K562 (cell line): Measurements from ENCODE around the gene NUDT6. TPM values are rescaled to one million over a fixed set of nuclear protein-coding genes. Genes with fewer than 3 reads are reported as not detected.

Experiments used
- ATAC-seq: fragments of 200-7000 bp; cut with Tn5 transposase; 3 replicates; pipeline ENCODE4 v1.9.1; 2020; ENCODE audit warnings: moderate library complexity
- BruUV-seq: library from RNA; stranded (reverse); fragments of 400-500 nt; replicated peaks from 2 replicates; lab custom pipeline; 2021; lab: Mats Ljungman, UMichigan
- CTCF ChIA-PET: fragments of 300-600 bp; formaldehyde crosslinking; extraction: SDS; loops from one replicate; lab custom pipeline; 2021; ENCODE audit warnings: low intra/inter-chr PET ratio; lab: Yijun Ruan, JAX
- POLR2A ChIA-PET: fragments of 300-600, 350-650 bp; sonication (Branson Sonifier 250); formaldehyde crosslinking; extraction: SDS; loops from one replicate; lab custom pipeline; 2021; ENCODE audit warnings: antibody characterized with exemption, inconsistent platforms; lab: Yijun Ruan, JAX
- DNase-seq, 4 experiments: peaks; one replicate each; pipeline versions ENCODE4 v3.0.0 to v3.0.0-alpha.2; 2011 to 2018; ENCODE audit warnings: low spot score in 3 of 4, mixed read lengths in 3 of 4; ENCODE audit errors: extremely low read depth in 1 of 4
- FAIRE-seq: peaks from 2 replicates; lab custom pipeline; 2011; peaks lifted over from hg19 to GRCh38; lab: Jason Lieb, UNC
- H2AFZ ChIP-seq: 2 replicates; pipeline ENCODE4 v1.6.0; 2011; ENCODE audit warnings: low read depth, low read length, control low read depth, inconsistent platforms
- H3K27ac ChIP-seq: fragments of 200-600 bp; 3 replicates; pipeline ENCODE4 v1.8.0; 2011; ENCODE audit warnings: low read depth, mild to moderate bottlenecking, control low read depth, inconsistent platforms, low read length, moderate library complexity, mixed read lengths; ENCODE audit errors: extremely low read depth
- H3K27me3 ChIP-seq, 2 experiments: fragments of 300-600 bp in 1 of 2; 2 replicates in 1 of 2; 3 replicates in 1 of 2; pipeline versions ENCODE4 v1.6.0 to v1.8.0; 2011; ENCODE audit warnings: inconsistent platforms in 2 of 2, low read length in 2 of 2, mild to moderate bottlenecking in 1 of 2, mixed read lengths in 1 of 2, moderate library complexity in 1 of 2; ENCODE audit not compliant: control insufficient read depth in 2 of 2, insufficient read depth in 2 of 2
- H3K36me3 ChIP-seq: fragments of 300-600 bp; 3 replicates; pipeline ENCODE4 v1.8.0; 2011; ENCODE audit warnings: mild to moderate bottlenecking, low read length, inconsistent platforms; ENCODE audit not compliant: control insufficient read depth, insufficient read depth
- H3K4me1 ChIP-seq, 2 experiments: fragments of 200-600 bp in 1 of 2; replicated peaks in 1 of 2; 2 replicates in 1 of 2; 3 replicates in 1 of 2; pipeline versions ENCODE4 v1.5.1 to v1.8.0; 2011; ENCODE audit warnings: inconsistent platforms in 2 of 2, low read length in 2 of 2, mild to moderate bottlenecking in 1 of 2, mixed read lengths in 1 of 2, moderate library complexity in 1 of 2; ENCODE audit not compliant: control insufficient read depth in 2 of 2, insufficient read depth in 2 of 2
- H3K4me2 ChIP-seq: 2 replicates; pipeline ENCODE4 v1.6.1; 2011; ENCODE audit warnings: low read length, control low read depth, inconsistent platforms, mixed read lengths; ENCODE audit not compliant: insufficient read depth
- H3K4me3 ChIP-seq: fragments of 200-600 bp; sonication (generic), shearing (Covaris generic); 2 replicates; pipeline ENCODE4 v1.5.1; 2016; ENCODE audit warnings: control low read depth, inconsistent platforms
- H3K79me2 ChIP-seq: fragments of 200-600 bp; 3 replicates; pipeline ENCODE4 v1.8.0; 2011; ENCODE audit warnings: low read length, inconsistent platforms; ENCODE audit not compliant: control insufficient read depth, insufficient read depth
- H3K9ac ChIP-seq, 2 experiments: 2 replicates each; pipeline versions ENCODE4 v1.6.0 to v1.6.1; 2011; ENCODE audit warnings: low read depth in 2 of 2, low read length in 2 of 2, control low read depth in 1 of 2, inconsistent platforms in 1 of 2, mild to moderate bottlenecking in 1 of 2, mixed read lengths in 1 of 2; ENCODE audit not compliant: insufficient read depth in 1 of 2
- H3K9me1 ChIP-seq: one replicate; pipeline ENCODE4 v1.6.0; 2011; ENCODE audit warnings: inconsistent platforms, mild to moderate bottlenecking, low read length, moderate library complexity; ENCODE audit not compliant: control insufficient read depth, insufficient read depth
- H3K9me3 ChIP-seq: replicated peaks from 2 replicates; pipeline ENCODE4 v1.5.1; 2011; ENCODE audit warnings: low read depth, low read length, inconsistent platforms; ENCODE audit not compliant: control insufficient read depth, insufficient read depth
- H4K20me1 ChIP-seq: replicated peaks from 2 replicates; pipeline ENCODE4 v1.6.1; 2011; ENCODE audit warnings: low read length, inconsistent platforms, mixed read lengths; ENCODE audit not compliant: control insufficient read depth, insufficient read depth
- BRD4 ChIP-seq: fragments of 200-600 bp; sonication (generic); IDR thresholded peaks from 2 replicates; pipeline ENCODE4 v1.6.1; 2017; ENCODE audit warnings: inconsistent platforms
- CXXC5 ChIP-seq: fragments of 250-450 bp; sonication (Bioruptor Pico); IDR thresholded peaks from 2 replicates; pipeline ENCODE4 v1.8.0; 2022; ENCODE audit warnings: inconsistent platforms, mild to moderate bottlenecking, moderate library complexity
- DMBX1 ChIP-seq: fragments of 250-450 bp; sonication (Bioruptor Pico); IDR thresholded peaks from 2 replicates; pipeline ENCODE4 v1.8.0; 2022; ENCODE audit warnings: inconsistent platforms, mild to moderate bottlenecking, moderate library complexity, borderline replicate concordance
- MTA1 ChIP-seq: fragments of 450-650 bp; IDR thresholded peaks from 2 replicates; pipeline ENCODE4 v1.6.1; 2017; ENCODE audit warnings: borderline replicate concordance
- SIN3A ChIP-seq, 2 experiments: fragments of 150-350 bp in 1 of 2; IDR thresholded peaks; 2 replicates each; pipeline ENCODE4 v1.6.1; 2011 to 2016; ENCODE audit warnings: borderline replicate concordance in 2 of 2, low read depth in 2 of 2, low read length in 2 of 2, mild to moderate bottlenecking in 2 of 2, moderate library complexity in 2 of 2; ENCODE audit not compliant: control insufficient read depth in 1 of 2
- SMARCB1 ChIP-seq: IDR thresholded peaks from 2 replicates; pipeline ENCODE4 v1.6.1; 2011; ENCODE audit warnings: improper control_type of control experiment, low read depth; ENCODE audit not compliant: insufficient read length
- TAF7 ChIP-seq: fragments of 450-650 bp; IDR thresholded peaks from 2 replicates; pipeline ENCODE4 v1.6.1; 2016; ENCODE audit warnings: missing genetic modification characterization, missing compliant biosample characterization
- WGBS: fragments of 100-300 bp; shearing (Covaris generic); methylation state at CpG from one replicate; pipeline ENCODE4 v1.1.6; 2016; ENCODE audit warnings: low coverage, mixed read lengths; ENCODE audit not compliant: insufficient coverage; ENCODE audit errors: missing lambda C conversion rate; 5-methylcytosine and 5-hydroxymethylcytosine counted together
- in situ Hi-C: fragments of 300-500 bp; cut with MboI; formaldehyde crosslinking; loops from 4 replicates; pipeline ENCODE4 v1.15.0; 2018; ENCODE audit warnings: inconsistent platforms, mixed read lengths
- intact Hi-C: fragments of 100-400 bp; cut with micrococcal nuclease; formaldehyde crosslinking; loops from 2 replicates; pipeline ENCODE4 v1.14.2; 2022
- polyA plus RNA-seq, 8 experiments: library from polyadenylated mRNA; depleted of rRNA in 4 of 8; stranded (reverse) in 5 of 8; unstranded in 3 of 8; fragments of >200 nt; fragmentation: Nextera tagmentation in 2 of 8; fragmentation: Illumina TruSeq in 1 of 8; extraction: Ambion mirVana in 2 of 8; extraction: Trizol in 1 of 8; gene quantifications; 2 replicates each; pipeline versions ENCODE4 v1.2.1 to v1.2.3, GENCODE V29; 2011 to 2014; ENCODE audit warnings: inconsistent platforms in 1 of 8, missing spikeins in 1 of 8
- total RNA-seq, 7 experiments: library from RNA; depleted of rRNA in 6 of 7; stranded (reverse); fragments of >200 nt in 6 of 7; fragmentation: Illumina TruSeq in 2 of 7; extraction: Trizol in 2 of 7; gene quantifications; 2 replicates each; pipeline versions ENCODE4 v1.2.1 to v1.2.3, GENCODE V29; 2011 to 2021; ENCODE audit warnings: low replicate concordance in 1 of 7
- TF ChIP-seq, protein P1 (sequence below), 2 experiments: fragments of 450-650 bp in 1 of 2; sonication (generic) in 1 of 2; formaldehyde crosslinking in 1 of 2; IDR thresholded peaks in 1 of 2; conservative IDR thresholded peaks in 1 of 2; 2 replicates each; pipeline versions ENCODE4 v1.6.1 to v1.8.1; 2016 to 2023; ENCODE audit warnings: mild to moderate bottlenecking in 2 of 2, moderate library complexity in 2 of 2, inconsistent platforms in 1 of 2, missing genetic modification reagents in 1 of 2
- TF ChIP-seq, protein P2 (sequence below): IDR thresholded peaks from 2 replicates; pipeline ENCODE4 v1.6.1; 2016; ENCODE audit warnings: missing genetic modification characterization, missing compliant biosample characterization
- TF ChIP-seq, protein P3 (sequence below), 2 experiments: fragments of 450-650 bp in 1 of 2; sonication (generic) in 1 of 2; formaldehyde crosslinking; conservative IDR thresholded peaks; 2 replicates each; pipeline versions ENCODE4 v1.4.0 to v1.8.1; 2020 to 2022; ENCODE audit warnings: mild to moderate bottlenecking in 1 of 2, missing genetic modification reagents in 1 of 2
- TF ChIP-seq, protein P4 (sequence below): sonication (generic); formaldehyde crosslinking; IDR thresholded peaks from 2 replicates; pipeline ENCODE4 v1.5.0; 2020; ENCODE audit warnings: missing genetic modification reagents
- TF ChIP-seq, protein P5 (sequence below): fragments of 250-450 bp; sonication (Bioruptor Pico); IDR thresholded peaks from 2 replicates; pipeline ENCODE4 v1.8.0; 2021; ENCODE audit warnings: mild to moderate bottlenecking, moderate library complexity
- TF ChIP-seq, protein P6 (sequence below): fragments of 250-450 bp; sonication (Bioruptor Pico); IDR thresholded peaks from 2 replicates; pipeline ENCODE4 v1.8.0; 2022; ENCODE audit warnings: inconsistent platforms, mild to moderate bottlenecking, moderate library complexity, borderline replicate concordance

NUDT6 gene
- total and polyA plus RNA-seq, 9 of the 15 experiments (the other 6 are each of a cell fraction or from before 2014, with no cell fraction given): 9.4 to 18.1 (median 13.4) TPM

DNA sequence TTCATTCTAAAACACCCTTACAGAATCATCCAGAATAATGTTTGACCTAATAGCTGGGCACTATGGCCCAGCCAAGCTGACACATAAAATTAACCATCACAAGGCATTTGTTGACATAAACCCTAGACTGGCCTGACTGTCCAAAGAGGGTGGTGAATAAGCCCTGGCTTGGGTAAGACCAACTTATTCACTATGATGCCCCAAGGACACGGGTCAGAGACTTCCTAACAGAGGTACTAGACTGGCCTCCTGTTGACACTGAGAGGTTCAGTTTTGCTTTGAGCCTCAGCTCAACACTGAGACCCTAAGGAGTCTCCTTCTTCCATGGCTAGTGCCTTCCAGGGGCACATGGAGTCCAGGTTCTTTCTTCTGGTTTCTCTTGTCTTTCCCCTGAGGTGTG is 74.5 kb downstream of the NUDT6 start (continued):
- TF ChIP-seq, protein P1, sequence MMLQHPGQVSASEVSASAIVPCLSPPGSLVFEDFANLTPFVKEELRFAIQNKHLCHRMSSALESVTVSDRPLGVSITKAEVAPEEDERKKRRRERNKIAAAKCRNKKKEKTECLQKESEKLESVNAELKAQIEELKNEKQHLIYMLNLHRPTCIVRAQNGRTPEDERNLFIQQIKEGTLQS (IDR thresholded peaks at IDR 0.05): no peak
- TF ChIP-seq, protein P1 (CRISPR knock-in tag; conservative IDR thresholded peaks at IDR 0.05): no peak
- TF ChIP-seq DMBX1 (CRISPR knock-in tag) (no peak), BRD4 (no peak)
- TF ChIP-seq, protein P2, sequence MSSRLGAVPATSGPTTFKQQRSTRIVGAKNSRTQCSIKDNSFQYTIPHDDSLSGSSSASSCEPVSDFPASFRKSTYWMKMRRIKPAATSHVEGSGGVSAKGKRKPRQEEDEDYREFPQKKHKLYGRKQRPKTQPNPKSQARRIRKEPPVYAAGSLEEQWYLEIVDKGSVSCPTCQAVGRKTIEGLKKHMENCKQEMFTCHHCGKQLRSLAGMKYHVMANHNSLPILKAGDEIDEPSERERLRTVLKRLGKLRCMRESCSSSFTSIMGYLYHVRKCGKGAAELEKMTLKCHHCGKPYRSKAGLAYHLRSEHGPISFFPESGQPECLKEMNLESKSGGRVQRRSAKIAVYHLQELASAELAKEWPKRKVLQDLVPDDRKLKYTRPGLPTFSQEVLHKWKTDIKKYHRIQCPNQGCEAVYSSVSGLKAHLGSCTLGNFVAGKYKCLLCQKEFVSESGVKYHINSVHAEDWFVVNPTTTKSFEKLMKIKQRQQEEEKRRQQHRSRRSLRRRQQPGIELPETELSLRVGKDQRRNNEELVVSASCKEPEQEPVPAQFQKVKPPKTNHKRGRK (tag): no peak

DNA sequence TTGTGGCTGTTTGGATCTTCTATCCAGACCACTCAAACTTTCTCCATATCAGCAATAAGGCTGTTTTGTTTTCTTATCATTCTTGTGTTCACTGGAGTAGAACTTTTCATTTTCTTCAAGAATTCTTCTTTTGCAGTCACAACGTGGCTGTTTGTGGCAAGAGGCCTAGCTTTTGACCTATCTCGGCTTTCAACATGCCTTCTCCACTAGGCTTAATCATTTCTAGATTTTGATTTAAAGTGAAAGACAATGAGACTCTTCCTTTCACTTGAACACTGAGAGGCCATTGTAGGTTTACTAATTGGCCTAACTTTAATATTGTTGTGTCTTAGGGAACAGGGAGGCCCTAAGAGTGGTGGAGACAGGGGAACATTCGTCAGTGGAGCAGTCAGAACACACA is 76.6 kb downstream of the NUDT6 start:
- POLR2A ChIA-PET: interaction anchor here (0.5 to 1.2 kb wide), 3 partner anchors 13 to 309 kb away, joined by 3 to 4 read pairs (median 3); no protein-coding TSS in a partner anchor
- in situ Hi-C loops: no loop called here
- Histone ChIP-seq H3K4me2 (no peak overlapping the region), H3K9me3 (no peaks in the 10 kb centered on the region), H3K9me1 (no peaks in the 10 kb centered on the region), H3K27me3 (no peaks in the 10 kb centered on the region), H3K36me3 (peaks cover 13% of the 10 kb centered on the region), H3K79me2 (peaks cover 8% of the 10 kb centered on the region; the same call in 1 of the 3 replicates), H3K9ac (no peak overlapping the region), H3K4me1 (peaks cover 0 to 2% of the 10 kb centered on the region in 2 experiments; a peak in 2 of 5 replicates), H2AFZ (no peak overlapping the region), H3K27ac (no peak overlapping the region), H4K20me1 (no peaks in the 10 kb centered on the region), H3K4me3 (no peak overlapping the region)
- FAIRE-seq: no peak
- CTCF ChIA-PET: no interaction called here
- intact Hi-C loops: no loop called here
- no TSS peak for BruUV-seq
- no peak for ATAC-seq
- WGBS: 52% methylated on average over 3 of the region's 3 CpGs
- DNase-seq: no peak
- TF ChIP-seq, protein P3, sequence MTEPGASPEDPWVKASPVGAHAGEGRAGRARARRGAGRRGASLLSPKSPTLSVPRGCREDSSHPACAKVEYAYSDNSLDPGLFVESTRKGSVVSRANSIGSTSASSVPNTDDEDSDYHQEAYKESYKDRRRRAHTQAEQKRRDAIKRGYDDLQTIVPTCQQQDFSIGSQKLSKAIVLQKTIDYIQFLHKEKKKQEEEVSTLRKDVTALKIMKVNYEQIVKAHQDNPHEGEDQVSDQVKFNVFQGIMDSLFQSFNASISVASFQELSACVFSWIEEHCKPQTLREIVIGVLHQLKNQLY (CRISPR knock-in tag; conservative IDR thresholded peaks at IDR 0.05): no peak
- no peak for TF ChIP-seq CXXC5 (CRISPR knock-in tag)
- TF ChIP-seq, protein P4, sequence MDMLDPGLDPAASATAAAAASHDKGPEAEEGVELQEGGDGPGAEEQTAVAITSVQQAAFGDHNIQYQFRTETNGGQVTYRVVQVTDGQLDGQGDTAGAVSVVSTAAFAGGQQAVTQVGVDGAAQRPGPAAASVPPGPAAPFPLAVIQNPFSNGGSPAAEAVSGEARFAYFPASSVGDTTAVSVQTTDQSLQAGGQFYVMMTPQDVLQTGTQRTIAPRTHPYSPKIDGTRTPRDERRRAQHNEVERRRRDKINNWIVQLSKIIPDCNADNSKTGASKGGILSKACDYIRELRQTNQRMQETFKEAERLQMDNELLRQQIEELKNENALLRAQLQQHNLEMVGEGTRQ (CRISPR knock-in tag): no peak
- TF ChIP-seq SIN3A (IDR thresholded peaks at IDR 0.05; ENCODE audit: borderline replicate concordance in 2 of 2, control insufficient read depth in 1 of 2, low read depth in 2 of 2, low read length in 2 of 2): no peak
- TF ChIP-seq TAF7 (tag): no peak
- TF ChIP-seq, protein P5, sequence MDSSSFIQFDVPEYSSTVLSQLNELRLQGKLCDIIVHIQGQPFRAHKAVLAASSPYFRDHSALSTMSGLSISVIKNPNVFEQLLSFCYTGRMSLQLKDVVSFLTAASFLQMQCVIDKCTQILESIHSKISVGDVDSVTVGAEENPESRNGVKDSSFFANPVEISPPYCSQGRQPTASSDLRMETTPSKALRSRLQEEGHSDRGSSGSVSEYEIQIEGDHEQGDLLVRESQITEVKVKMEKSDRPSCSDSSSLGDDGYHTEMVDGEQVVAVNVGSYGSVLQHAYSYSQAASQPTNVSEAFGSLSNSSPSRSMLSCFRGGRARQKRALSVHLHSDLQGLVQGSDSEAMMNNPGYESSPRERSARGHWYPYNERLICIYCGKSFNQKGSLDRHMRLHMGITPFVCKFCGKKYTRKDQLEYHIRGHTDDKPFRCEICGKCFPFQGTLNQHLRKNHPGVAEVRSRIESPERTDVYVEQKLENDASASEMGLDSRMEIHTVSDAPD (CRISPR knock-in tag): no peak
- TF ChIP-seq MTA1: no peak
- TF ChIP-seq, protein P6, sequence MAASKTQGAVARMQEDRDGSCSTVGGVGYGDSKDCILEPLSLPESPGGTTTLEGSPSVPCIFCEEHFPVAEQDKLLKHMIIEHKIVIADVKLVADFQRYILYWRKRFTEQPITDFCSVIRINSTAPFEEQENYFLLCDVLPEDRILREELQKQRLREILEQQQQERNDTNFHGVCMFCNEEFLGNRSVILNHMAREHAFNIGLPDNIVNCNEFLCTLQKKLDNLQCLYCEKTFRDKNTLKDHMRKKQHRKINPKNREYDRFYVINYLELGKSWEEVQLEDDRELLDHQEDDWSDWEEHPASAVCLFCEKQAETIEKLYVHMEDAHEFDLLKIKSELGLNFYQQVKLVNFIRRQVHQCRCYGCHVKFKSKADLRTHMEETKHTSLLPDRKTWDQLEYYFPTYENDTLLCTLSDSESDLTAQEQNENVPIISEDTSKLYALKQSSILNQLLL (CRISPR knock-in tag): no peak
- no peak for TF ChIP-seq SMARCB1
